Gastrocnemius medialis (tissue), 4 donors: ENCODE measurements around the gene UBAP1L.

ENCODE experiments used
- CTCF ChIP-seq, 5 experiments: fragments of 450-650 bp in 3 of 5; fragments of 200-600 bp in 2 of 5; sonication (generic) in 2 of 5; IDR thresholded peaks in 4 of 5; conservative IDR thresholded peaks in 1 of 5; 1 replicate in 4 of 5; 2 replicates in 1 of 5; pipeline ENCODE4 v1.5.1; 2016 to 2019; ENCODE audit warnings: antibody characterized with exemption in 5 of 5, mild to moderate bottlenecking in 3 of 5, moderate library complexity in 3 of 5
- POLR2A ChIP-seq, 2 donors: fragments of 450-650 bp; IDR thresholded peaks; one replicate each; pipeline ENCODE4 v1.6.1; 2017; ENCODE audit warnings: antibody characterized with exemption in 2 of 2, mild to moderate bottlenecking in 2 of 2, moderate library complexity in 2 of 2

DNA sequence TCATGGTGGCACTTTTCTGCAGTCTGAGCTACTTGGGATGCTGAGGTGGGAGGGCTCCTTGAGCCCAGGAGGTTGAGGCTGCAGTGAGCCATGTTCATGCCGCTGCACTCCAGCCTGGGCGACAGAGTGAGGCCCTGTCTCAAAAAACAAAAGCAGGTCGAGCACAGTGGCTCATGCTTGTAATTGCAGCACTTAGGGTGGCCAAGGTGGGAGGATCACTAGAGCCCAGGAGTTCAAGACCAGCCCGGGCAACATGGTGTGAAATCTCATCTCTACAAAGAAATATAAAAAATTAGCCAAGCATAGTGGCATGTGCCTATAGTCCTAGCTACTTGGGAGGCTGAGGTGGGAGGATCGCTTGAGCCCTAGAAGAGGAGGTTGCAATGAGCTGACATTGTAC is 10.0 kb downstream of the UBAP1L start:
- no peak for TF ChIP-seq POLR2A (IDR thresholded peaks at IDR 0.05)
- TF ChIP-seq CTCF (IDR thresholded peaks at IDR 0.05 in 4 of 5, conservative IDR thresholded peaks at IDR 0.05 in 1 of 5) = no peak
